Measurements from ENCODE around the gene ARMH4.
"Not testable (repeated sequence)": the region's sequence is repeated elsewhere in the genome, so short reads cannot be mapped to it uniquely, and the experiment has no call there.

Gene ARMH4

DNA sequence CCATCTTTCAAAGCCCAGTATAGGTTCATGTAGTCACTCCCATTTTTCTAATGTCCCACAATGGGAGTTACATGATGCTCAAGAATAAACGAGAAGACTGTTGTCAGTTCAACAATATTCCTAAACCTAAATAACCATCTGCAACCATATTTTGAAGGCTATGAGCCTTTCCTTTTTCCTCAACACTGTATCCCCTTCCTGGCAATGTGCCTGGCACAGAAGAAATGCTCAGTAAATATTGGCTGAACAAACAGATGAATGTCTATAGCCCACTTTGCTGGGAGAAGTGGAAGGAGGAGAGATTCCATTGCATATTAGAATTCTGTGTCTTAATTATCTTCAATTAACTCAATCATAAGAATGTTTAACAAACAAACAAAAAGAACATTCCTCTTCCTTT, 6.1 kb downstream of the ARMH4 start:
- no peak for DNase-seq (ENCODE audit: low read depth, low spot score)

DNA sequence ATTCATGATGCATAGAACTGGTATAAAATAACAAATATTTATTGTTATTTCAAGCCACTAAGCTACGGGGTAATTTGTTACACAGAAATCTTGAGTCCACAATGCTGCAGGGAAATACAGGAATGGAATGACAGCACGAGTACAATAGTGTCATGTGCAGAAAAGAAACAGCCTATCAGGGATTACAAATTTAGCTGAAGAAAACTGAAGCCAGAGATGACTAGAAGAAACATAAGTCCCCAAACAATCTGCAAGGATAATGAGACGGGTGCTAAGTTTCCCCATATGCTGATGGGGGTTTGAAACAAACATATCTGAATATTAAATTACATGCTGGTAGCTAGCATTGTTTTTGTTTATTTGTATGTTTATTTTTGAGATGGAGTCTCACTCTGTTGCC, 8.9 kb downstream of the ARMH4 start:
- DNase-seq (ENCODE audit: low read depth, low spot score) = no peak

DNA sequence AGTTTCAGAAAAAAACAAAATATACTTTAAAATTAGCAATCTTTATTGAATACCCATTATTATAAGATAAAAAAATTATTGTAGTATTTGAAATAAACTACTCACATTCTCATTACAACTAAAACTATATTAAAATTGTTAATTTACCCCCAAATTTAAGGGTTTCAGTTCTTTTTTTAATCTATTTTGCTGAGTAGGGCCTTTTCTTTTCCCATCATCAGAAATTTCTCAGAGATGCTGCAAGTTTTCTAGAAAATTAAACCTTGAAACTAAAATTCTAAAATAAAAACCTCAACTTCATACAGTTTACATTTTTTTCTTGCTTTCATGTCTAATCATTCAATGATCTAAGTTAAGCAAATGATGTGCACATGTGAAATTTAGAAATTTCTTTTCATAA, 10.1 kb downstream of the ARMH4 start:
- no peak for DNase-seq (ENCODE audit: low read depth, low spot score)

DNA sequence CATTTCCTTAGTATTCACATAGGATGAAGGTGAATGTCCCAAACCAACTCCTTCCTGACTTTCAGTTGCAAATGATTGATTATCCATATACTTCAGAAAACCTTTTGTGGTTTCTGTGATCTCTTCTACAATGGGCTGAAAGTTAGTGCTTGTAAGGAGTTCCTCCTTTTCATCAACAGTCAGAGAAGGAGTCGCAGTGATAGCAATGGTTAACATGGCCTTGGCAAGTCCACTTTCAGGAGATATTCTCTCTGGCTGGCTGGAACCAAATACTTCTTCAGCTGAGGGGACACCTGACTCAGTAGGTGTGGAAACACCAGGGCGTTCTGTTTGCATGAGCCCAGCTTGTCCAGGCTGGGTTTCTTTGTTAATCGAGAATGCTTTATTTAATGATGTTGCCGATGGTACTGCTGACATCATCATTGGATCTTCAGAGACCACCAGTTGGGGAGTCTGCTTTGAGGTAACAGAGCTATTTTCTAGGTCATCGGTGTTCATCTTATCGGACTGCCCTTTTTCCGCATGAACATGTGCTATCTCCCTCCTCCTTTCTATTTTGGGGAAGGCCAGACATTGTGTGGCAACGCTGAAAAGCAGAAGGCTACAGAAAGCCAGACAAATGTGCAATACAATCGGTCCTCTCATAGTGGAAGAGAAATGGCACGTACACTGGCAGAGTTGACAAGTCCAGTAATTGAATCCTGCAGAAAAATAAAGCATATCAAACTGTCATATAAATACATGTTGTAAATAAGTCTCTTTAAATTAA, 13.1 kb downstream of the ARMH4 start:
- no peak for DNase-seq (ENCODE audit: low read depth, low spot score)

DNA sequence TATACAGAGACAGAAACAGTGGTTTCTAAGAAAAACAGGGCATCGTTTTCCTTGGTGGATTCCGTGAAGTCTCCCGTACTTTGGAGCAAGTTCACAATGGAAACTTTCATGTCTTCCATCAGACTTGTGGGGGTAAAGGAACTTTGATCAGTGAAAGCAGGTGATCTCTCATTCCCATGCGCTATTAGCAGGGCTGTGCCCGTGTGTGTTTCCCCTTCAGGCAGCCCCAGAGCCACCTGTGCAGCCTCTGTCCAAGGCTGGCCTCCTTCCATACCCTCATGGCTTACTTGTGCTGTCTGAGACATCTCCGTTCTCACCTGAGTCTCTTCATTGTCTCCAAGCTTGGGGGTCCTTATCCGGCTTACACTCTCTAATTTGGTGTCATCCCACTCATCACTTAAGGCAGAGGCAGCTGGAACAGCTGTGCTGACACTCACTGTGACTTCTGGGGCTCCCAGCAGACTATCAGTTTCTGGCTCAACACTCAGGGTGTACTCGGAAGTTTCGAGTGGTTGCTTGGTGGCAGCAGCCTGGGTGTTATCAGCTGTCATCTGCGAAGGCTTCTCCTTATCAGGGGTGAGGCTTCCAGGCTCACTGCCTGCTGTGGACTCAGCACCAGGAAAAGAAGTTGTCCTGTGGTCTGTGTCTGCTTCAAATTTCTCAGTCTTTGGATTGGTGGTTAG, 13.8 kb downstream of the ARMH4 start:
- DNase-seq (ENCODE audit: low read depth, low spot score) = no peak

DNA sequence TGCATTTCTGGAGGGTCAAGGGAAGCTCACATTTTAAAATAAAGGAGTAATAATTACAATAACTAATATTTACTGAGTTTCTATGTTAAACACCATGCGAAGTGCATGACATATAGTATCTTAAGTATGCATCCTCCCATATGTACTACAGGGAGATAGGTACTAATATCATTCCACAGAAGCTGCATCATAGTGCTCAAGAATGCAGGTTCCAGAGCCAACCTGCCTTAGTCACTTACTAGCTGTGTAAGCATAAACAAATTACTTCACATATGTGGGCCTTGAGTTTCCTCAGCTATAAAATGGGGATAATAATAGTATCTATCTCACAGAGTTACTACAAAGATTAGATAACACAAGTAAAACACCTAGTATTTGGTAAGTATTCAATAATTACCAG, 18.3 kb downstream of the ARMH4 start:
- DNase-seq (ENCODE audit: low read depth, low spot score) = no peak

DNA sequence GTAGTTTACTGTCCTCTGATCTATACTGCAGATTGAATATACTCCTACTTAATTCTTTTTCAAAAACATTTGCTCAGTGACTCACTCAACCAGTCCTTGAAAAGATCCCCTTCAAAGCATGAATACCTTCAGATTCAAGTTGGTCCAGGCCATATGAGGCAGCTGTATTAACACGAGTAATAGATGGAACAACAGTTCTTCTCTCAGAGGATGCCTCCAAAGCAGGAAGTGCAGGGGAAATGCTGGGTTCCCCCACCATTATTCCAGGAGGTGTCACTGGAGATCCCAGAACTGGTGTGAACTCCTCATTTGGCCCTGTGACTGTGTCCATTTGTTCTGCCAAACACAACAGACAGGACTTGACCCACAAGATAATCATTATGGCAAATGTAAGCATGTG, 20.6 kb downstream of the ARMH4 start:
- DNase-seq (ENCODE audit: low read depth, low spot score) = no peak

DNA sequence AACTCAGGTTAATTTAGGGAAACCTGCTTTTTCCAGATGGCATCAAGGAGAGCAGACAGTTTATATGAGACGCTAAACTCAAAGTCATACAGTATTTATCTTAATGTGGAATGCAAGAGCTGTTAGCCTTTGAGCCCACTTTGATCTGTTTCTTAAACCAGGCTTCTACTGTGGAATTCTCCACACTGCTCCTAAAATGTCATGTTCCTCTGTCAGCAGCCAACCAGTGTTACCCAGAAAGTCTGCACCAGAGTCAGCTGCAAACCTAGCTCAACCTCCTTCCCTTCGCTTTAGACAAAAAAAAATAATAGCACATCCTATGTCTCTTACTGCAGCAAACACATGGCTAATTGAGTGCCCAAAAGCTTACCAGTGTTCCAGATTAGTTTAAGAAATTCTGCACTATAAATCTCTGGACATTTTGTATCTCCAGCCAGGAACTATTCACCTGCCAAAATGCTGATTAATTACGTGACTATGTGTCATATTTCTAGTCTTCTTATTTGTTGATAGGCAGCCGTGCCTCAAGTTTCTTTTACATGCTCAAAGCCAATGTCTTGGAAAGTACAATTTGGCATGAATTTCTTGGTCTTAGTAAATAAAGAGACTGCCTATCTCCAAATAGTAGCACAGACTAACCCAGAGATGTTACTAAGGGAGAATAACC, 21.8 kb downstream of the ARMH4 start:
- DNase-seq (ENCODE audit: low read depth, low spot score) = no peak

DNA sequence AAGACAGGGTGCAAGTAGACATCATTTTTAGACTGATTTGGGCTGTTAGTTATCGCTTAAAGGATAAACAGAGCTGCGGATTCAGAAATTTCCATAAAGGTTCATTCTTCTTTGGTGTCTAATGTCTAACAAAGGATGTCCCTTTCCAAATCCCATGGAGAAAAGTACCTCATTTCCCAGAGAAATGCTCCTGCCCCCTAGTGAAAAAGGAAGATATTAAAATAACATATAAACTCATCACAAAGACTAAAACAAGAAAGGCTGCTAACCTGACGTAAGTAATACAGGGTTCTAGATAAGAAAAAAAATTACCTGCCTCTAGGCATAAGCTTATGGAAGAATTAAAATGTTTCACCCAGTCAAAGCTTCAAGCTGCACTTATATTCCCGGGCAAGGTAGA, 22.8 kb downstream of the ARMH4 start:
- DNase-seq (ENCODE audit: low read depth, low spot score) = no peak

DNA sequence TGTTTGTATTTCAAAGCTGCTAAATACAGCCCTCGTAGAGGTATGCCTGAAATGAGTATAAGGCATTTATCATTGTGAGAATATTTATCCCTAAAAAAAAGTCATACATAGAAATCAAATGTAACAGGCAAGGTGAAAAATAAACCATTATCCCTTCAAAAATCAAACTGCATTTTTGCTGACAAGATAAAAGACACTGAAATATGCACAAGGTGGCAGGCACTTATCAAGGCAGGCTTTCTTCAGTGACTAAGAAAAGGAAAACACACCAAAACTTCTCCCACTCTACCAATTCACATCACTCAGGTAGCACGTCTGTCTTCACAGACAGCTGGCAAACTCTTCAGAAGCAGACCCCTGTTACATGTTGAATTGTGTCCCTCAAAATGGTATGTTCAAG, 23.6 kb downstream of the ARMH4 start:
- DNase-seq (ENCODE audit: low read depth, low spot score) = no peak

DNA sequence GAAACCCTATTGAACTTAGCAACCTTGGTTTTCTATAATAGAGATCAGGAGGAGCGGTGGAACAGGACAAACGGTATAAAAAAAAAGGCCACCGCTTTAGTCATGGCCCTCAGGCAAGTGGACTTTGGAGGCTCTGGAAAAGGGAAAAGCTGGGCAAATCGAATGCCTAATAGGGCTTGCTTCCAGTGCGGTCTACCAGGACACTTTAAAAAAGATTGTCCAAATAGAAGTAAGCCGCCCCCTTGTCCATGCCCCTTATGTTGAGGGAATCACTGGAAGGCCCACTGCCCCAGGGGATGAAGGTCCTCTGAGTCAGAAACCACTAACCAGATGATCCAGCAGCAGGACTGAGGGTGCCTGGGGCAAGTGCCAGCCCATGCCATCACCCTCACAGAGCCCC, 29.5 kb downstream of the ARMH4 start:
- DNase-seq (ENCODE audit: low read depth, low spot score) = not testable (repeated sequence)

DNA sequence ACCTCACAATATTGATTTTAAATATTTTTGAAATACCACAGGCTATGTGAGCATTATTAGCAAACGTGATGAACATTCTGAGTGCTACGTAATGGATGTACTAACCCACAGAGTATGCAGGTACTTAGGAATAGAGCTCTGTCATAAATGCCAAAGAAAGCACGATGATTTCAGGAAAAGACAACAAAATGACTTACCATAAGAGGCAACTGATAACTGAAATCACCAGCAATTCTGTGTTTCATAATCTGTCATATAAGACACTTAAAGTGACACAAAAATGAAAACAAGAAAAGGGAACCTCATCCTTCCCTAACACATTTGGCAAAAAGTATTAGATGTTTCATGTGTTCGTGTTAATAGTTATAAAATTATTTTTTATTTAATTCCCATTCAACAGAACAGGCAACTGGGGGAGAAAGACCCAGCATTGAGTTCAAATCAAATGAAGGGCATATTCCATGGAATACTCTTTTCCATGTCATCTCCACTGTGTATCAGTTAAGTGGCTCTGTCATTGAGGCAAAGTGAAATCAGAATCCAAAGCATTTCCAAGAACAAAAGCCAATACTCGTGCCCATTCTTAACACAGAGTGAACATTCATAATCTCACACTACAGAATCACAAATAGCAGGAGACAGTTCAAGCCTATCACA, 30.4 kb downstream of the ARMH4 start:
- no peak for DNase-seq (ENCODE audit: low read depth, low spot score)

DNA sequence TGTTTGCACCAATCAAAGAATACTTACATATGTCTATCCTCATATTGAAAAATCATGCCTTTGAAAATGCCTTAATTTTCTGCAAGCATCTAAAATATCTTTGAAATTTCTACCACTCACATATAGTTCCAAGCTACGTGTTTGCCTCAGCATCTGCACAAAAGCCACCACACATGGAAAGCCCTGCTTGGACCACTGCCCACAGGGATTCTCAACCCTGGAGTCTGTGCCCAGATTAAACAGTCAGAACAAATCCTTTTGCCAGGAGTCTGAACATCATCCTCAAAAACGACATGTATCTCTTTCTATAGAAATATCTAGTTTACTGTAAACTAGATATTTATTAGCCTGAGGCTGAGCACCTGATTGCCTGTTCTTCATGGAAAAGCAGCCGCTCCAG, 32.6 kb downstream of the ARMH4 start:
- DNase-seq (ENCODE audit: low read depth, low spot score) = no peak

DNA sequence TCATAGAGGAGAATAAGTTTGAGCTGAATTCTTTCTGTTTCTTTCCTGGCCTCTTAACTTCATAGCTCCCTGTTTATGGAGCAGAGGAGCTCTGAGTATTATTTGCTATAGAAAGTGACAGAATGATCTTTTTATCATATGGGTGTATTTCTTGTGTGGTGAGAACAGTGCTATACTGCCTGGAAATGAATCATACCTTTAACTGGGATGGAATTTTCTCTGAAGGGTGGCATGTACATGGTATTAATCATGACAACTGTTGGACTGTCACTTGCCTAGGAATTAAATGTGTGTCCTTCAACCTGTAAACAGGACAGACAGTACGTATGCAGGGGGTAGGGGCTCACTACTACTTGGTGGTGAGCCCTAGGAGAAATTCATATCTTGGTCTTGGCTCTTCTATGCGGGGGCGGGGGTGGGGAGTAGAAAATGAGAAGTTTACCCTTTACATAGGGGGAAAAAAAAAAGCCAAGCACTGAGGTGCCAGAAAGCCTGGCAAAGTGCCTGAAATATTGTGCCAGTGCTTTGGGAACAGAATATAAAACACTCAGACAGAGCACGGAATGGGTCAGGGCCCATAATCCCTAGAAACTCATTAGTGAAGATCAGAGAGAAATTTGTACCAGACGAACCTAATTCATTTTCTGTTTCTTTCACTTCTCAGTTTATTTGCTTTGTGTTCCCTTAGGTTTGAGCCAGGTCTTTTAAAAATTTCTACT, 33.8 kb downstream of the ARMH4 start:
- DNase-seq (ENCODE audit: low read depth, low spot score) = no peak

DNA sequence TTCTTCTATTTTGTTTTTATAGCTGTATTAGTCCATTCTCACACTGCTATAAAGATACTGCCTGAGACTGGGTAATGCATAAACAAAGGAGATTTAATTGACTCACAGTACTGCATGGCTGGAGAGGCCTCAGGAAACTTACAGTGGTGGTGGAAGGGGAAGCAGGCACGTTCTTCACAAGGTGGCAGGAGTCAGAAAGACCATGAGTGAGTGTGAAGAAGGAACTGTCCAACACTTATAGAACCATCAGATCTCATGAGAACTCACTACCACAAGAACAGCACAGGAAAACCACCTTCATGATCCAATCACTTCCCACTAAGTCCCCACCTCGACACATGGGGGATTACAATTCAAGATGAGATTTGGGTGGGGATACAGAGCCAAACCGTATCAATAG, 42.3 kb downstream of the ARMH4 start:
- DNase-seq (ENCODE audit: low read depth, low spot score) = no peak

DNA sequence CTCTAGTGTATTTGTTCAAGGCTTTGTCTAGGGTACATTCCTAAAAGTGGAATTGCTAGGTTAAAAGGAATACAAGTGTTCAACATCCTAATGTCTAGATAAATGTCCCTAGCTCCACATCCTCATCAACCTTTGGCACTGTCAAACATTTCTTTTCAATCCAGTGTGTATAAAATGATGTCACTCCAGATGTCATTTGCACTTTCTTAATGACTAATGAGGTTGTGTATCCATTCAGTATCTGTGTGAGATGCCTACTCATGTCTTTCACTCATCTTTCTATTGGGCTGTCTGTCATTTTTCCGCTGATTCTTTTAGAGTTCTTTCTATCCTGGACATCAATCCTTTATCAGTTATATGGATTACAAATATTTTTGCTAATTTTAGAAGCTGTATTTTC, 43.3 kb downstream of the ARMH4 start:
- DNase-seq (ENCODE audit: low read depth, low spot score) = no peak

DNA sequence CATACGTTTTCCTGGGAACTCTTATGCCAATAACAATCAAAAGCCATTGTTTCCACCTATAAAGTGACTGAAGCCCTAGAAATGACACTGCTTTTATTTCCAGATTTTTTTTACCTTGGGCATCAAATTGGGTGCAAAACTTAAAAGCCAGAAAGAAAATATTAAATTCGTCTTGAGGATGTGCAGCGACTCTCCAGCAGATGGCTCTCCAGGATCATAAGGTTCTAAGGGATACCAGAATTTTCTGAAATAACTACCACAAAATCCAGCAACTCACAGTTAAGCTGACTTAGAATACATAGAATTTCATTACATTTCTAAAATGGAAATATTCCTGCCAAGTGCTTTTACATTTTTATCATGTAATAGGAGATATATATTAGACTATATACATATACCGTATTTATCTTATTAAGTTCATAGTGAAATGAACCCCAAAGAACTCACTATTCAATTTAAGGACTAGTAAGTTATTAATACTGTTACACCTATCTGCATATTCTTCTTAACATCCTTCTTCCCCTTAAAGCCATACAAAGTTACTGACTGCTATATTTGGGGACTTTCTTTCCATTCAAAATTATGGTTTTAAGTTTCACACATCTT, 44.0 kb downstream of the ARMH4 start:
- DNase-seq (ENCODE audit: low read depth, low spot score) = no peak

DNA sequence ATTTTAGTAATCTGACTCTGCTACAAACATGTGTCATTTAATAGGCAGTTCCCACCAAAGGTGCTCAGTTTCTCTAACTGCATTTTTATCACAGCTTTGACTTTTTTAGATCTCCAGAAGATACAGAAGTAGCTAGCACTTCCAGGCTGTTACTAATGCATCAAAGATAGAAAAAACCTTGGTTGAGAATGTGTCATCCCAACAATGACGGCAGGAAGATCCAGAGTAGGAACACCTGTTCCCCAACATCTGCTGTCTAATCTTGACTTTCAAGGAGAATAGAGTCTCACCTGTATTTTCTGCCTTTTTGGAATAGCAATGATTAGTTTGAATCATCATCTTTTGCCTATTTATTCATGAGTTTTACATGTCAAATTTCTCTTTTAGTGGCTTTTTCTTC, 45.0 kb downstream of the ARMH4 start:
- no peak for DNase-seq (ENCODE audit: low read depth, low spot score)

DNA sequence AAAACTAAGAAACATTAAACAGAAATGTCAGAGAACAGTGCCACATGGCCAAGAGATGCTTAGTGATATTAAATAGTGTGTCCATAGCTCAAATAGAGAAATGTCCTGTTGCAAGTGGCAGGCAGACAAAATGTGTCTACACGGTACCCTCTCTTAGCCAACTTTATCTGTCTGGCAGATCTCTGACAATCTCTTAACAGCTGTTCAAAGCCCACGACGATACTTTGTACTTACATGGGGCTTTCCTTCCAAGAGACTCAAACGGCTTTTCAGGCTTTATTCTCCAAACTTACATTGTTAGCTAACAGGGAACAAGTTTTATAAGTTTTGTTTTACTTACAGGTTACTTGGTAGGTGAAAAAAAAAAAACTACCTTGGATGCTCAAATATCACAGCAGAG, 45.6 kb downstream of the ARMH4 start:
- no peak for DNase-seq (ENCODE audit: low read depth, low spot score)

DNA sequence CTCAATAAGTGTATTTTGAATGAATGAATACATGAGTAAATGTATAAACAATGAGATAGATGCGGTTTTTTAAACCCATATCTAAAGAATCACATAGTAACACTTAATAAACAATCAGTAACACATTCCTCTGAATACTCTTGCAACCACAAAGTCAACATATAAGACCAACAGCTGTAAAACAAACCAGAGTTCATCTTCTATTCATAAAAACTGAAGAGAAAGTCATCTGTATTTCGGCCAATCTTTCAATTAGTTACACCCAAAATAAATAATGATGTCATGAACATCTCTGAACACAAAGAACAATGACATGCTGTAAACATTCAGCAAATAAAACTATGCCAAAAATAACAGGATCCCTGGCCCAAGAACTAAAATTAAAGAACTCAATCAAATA, 47.2 kb downstream of the ARMH4 start:
- DNase-seq (ENCODE audit: low read depth, low spot score) = no peak

DNA sequence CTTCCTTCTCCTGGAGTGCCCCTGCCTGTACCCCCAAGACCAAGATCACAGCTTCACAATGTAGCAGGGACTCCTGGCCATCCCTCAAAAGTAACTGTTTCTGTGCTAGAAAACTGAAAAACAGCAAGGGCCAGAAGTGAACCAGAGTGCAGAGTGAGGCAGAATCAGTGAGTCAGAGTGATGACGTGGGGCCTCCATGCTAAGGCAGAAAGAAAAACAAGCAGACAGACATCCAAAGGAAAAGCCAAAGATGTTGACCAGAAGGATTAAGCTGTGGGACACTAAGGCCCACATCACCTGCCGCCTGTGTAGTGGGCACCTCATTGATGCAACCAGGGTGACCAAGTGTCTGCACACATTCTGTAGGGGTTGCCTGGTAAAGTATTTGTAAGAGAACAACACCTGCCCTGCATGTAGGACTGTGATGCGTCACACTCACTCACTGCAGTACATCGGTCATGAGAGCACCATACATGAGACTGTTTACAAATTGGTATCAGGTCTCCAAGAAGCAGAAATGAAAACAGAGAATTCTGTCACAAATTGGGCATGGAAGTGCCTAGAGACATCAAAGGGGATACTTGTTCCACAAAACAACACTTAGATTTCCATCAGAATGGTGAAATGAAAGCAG, 51.2 kb downstream of the ARMH4 start:
- no peak for DNase-seq (ENCODE audit: low read depth, low spot score)

Measured in activated naive CD8-positive, alpha-beta T cell treated with anti-CD3 and anti-CD28 coated beads, Interleukin-2, amount 50 U/mL, for 16 hours (primary cell).